NCI-H82 (cell line): ENCODE data around the gene NQO2.
A peak's percentile ranks its signal among the peaks of the same experiment; 100 is the strongest.

ENCODE experiments used
- DNase-seq: peaks from one replicate; lab custom pipeline; 2025; lab: John Stamatoyannopoulos, UW

Gene NQO2

GRCh38 chr6:2999618-3000557 is at the start of gene NQO2:
NQO2 (plus strand) TSS chr6:2999894; CDS start chr6:3006553, 6,659 bp downstream.
- peak; percentile 95 for DNase-seq

GRCh38 chr6:2950713-2951112 is 49.0 kb upstream of the NQO2 start:
- no peak for DNase-seq

- no peak for DNase-seq
Observed at GRCh38 chr6:2951728-2952127, 48.0 kb upstream of the NQO2 start.

- peak; percentile 86 for DNase-seq
Observed at GRCh38 chr6:2952557-2953095, 47.1 kb upstream of the NQO2 start.

GRCh38 chr6:2953098-2953497 is 46.6 kb upstream of the NQO2 start:
- no peak for DNase-seq

GRCh38 chr6:2956930-2957685 is 42.6 kb upstream of the NQO2 start:
- peak; percentile 67 for DNase-seq

GRCh38 chr6:2957696-2958330 is 41.9 kb upstream of the NQO2 start:
- peak; percentile 90 for DNase-seq

- no peak for DNase-seq
Observed at GRCh38 chr6:2958331-2958711, 41.4 kb upstream of the NQO2 start.

- no peak for DNase-seq
Observed at GRCh38 chr6:2958776-2959175, 40.9 kb upstream of the NQO2 start.

GRCh38 chr6:2959909-2960719 is 39.6 kb upstream of the NQO2 start:
- no peak for DNase-seq

- no peak for DNase-seq
Observed at GRCh38 chr6:2960935-2961334, 38.8 kb upstream of the NQO2 start.

GRCh38 chr6:2961506-2961905 is 38.2 kb upstream of the NQO2 start:
- DNase-seq = no peak

- DNase-seq = no peak
Observed at GRCh38 chr6:2962004-2962403, 37.7 kb upstream of the NQO2 start.

- DNase-seq = no peak
Observed at GRCh38 chr6:2962636-2963035, 37.1 kb upstream of the NQO2 start.

- DNase-seq = no peak
Observed at GRCh38 chr6:2963756-2964155, 35.9 kb upstream of the NQO2 start.

GRCh38 chr6:2964793-2965505 is 34.7 kb upstream of the NQO2 start:
- DNase-seq = no peak

- no peak for DNase-seq
Observed at GRCh38 chr6:2966347-2966746, 33.3 kb upstream of the NQO2 start.

- DNase-seq = no peak
Observed at GRCh38 chr6:2967936-2968335, 31.8 kb upstream of the NQO2 start.

- no peak for DNase-seq
Observed at GRCh38 chr6:2968600-2969135, 31.0 kb upstream of the NQO2 start.

- no peak for DNase-seq
Observed at GRCh38 chr6:2969549-2969948, 30.1 kb upstream of the NQO2 start.
